Cortex of kidney (tissue), 1 donor: ENCODE measurements around the gene DENND1B.
"Not testable (repeated sequence)": the region's sequence is repeated elsewhere in the genome, so short reads cannot be mapped to it uniquely, and the experiment has no call there.

ENCODE experiments used
- DNase-seq: peaks from one replicate; lab custom pipeline; 2025; lab: John Stamatoyannopoulos, UW

DENND1B gene

DNA sequence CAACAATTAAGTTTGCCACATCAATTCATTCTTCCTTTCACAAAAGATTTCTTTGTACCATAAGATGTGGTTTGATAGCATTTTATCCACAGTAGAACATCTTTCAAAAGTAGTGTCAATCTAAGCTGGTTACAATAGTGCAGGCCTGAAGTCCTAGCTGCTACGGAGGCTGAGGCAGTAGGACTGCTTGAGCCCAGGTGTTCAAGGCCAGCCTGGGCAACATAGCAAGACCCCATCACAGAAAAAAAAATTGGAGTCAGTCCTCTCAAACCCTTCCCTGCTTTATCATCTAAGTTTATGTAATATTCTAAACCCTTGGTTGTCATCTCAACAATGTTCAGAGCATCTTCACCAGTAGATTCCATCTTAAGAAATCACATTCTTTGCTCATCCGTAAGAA is 31.7 kb downstream of the DENND1B start:
- no peak for DNase-seq

- DNase-seq = no peak
Measured at GRCh38 chr1:197740992-197741391, 34.3 kb downstream of the DENND1B start.

- DNase-seq = no peak
Measured at GRCh38 chr1:197738927-197739326, 36.4 kb downstream of the DENND1B start.

GRCh38 chr1:197737916-197738315 is 37.4 kb downstream of the DENND1B start:
- no peak for DNase-seq

GRCh38 chr1:197736685-197737084 is 38.6 kb downstream of the DENND1B start:
- DNase-seq = no peak

DNA sequence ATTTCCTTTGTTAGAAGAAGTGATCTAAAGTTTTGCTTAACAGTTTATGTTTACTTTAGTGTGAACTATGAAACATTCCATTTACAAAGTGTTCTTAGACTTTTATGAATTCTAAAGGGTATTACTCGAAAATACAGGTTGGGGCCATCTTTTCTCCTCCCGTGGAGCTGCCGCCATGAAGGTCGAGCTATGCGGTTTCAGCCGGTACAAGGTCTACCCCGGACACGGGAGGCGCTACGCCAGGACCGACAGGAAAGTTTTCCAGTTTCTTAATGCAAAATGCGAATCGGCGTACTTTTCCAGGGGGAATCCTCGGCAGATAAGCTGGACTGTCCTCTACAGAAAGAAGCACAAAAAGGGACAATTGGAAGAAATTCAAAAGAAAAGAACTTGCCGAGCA is 39.8 kb downstream of the DENND1B start:
- no peak for DNase-seq

DNA sequence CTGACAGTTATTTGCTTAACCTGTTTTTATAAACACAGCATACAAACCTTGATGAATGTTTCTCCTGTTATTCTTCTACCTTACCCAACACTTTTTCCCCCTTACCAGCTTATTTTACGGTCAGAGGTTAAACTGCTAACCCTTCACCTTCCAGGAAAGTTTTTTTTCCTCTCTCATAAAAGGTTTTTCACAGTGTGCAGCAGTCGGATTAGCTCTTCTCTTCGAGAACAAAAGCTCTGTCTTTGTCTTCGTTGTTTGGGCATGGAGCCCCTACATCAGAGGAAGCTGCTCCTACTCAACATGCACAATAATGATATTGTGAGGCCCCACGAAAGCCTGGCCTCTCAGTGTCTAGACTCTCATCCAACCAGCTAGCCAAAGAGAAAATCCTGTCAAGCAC is 42.0 kb downstream of the DENND1B start:
- DNase-seq = no peak

- DNase-seq = no peak
Measured at GRCh38 chr1:197732187-197732586, 43.1 kb downstream of the DENND1B start.

DNA sequence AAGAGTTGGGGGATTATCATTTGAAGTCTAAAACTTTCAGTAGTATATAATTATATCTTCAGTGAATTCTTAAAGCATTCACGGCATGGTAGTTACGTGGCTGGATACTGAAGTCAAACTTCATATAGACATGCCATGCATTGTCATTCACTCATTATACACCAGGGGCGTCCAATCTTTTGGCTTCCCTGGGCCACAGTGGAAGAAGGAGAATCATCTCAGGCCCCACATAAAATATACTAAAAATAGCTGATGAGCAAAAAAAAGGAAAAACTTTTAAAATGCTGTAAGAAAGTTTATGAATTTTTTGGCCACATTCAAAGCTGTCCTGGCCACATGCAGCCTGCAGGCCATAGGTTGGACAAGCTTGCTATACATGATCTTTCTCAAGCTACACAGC is 43.8 kb downstream of the DENND1B start:
- no peak for DNase-seq

DNA sequence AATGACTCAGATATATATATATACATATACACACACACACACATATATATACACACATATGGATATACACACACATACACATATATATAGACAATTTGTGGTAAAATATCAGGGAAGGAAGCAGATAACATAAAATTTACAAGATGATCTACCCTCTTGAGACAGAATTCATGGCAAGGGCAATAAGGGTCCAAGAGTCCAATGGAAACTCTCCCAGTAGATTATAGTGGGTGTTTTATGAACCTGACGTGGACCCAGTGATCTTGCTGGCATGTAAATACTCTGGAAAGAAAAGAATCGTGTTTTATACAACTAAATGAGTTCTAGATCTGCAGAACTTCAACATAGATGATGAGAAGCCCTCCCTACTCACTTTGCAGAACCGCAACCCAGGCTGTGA is 49.3 kb downstream of the DENND1B start:
- no peak for DNase-seq

DNA sequence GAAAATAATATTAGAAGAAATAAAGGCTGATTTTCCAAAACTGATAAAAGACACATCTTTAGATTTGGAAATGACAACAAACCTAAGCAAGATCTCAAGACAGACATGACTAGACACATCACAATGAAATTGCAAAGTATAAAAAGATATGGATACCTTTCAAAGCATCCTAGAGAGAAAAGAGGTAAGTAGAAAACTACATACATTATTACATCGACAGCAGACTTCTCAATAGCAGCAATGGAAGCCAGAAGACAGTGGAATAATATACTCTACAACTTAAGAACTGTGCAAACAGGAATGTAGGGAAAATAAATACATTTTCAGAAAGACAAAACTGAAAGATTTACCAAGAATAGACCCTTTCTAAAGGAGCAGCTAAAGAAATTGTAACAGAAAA is 50.2 kb downstream of the DENND1B start:
- DNase-seq = no peak

DNA sequence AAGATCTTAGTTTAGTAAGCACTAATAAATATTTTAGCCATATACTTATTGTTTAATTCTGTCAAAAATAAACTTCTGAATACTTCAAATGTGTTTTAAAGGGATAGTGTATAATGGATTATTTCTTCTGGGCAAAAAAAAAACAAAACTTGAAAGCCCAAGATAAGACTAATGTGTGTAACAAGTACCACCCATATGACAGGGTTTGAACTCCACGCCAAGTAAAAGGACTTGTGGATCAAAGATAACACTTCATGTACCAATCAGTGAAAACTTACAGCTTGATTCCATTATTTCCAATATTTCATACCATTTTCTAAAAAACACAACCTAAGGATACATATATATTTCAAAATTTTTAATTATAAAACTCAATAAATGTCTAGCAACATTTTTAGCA is 59.5 kb downstream of the DENND1B start:
- no peak for DNase-seq

DNA sequence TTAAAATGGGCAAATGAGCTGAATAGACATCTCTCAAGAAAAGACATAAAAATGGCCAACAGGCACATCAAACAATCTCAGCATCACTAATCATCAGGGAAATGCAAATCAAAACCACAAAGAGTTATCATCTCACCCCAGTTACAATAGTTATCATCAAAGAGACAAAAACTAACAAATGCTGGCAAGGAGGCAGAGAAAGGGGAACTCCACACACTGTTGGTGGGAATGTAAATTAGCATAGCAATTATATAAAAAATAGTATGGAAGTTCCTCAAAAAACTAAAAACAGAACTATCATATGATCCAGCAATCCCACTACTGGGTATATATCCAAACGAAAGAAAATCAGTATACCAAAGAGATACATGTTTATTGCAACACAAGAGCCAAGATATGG is 68.7 kb downstream of the DENND1B start:
- DNase-seq = no peak

DNA sequence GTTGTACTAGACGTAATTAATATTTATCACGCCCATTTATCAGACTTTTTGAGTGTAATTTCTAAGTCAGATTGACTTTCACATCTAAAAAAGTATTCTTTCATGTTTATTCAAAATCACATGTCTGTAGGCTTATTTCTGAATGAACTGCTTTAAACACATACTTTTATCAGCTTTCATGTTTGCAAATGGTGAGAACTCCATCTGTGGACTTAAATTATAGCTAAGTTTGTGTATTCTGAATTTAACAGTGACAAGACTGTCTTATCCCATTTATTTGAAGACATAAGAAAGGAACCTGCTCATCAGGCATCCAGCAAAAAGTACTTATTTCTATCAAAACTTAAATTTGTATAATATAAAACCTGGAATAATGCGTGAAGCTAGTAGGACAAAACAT is 69.3 kb downstream of the DENND1B start:
- DNase-seq = no peak

GRCh38 chr1:197700688-197701087 is 74.6 kb downstream of the DENND1B start:
- not testable (repeated sequence) for DNase-seq

GRCh38 chr1:197696372-197696771 is 78.9 kb downstream of the DENND1B start:
- no peak for DNase-seq

- DNase-seq = no peak
Measured at GRCh38 chr1:197695961-197696360, 79.3 kb downstream of the DENND1B start.

GRCh38 chr1:197692965-197693364 is 82.3 kb downstream of the DENND1B start:
- DNase-seq = no peak

GRCh38 chr1:197691816-197692215 is 83.5 kb downstream of the DENND1B start:
- DNase-seq = no peak

DNA sequence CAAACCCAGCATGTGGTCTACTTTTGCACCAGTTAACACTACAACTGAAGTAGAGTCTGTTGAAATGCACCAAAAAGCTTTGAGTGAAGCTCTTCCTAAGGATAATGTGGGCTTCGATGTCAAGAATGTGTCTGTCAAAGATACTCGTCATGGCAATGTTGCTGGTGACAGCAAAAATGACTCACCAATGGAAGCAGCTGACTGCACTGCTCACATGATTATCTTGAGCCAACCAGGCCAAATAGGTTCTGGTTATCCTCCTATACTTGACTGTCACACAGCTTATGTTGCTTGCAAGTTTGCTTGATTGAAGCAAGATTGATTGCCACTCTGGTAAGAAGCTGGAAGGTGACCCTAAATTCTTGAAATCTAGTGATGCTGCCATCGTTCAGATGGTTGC is 85.2 kb downstream of the DENND1B start:
- DNase-seq = no peak

DNA sequence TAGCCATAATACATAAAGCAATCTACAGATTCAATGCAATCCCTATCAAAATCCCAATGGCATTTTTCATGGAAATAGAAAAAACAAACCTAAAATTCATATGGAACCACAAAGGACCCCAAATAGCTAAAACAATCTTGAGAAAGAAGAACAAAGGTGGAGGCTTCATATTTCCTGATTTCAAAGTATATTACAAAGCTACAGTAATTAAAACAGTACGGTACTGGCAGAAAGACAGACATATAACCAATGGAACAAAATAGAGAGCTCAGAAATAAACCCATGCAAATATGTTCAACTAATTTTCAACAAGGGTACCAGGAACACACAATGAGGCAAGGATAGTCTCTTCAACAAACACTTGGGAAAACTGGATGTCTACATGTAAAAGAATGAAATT is 87.0 kb downstream of the DENND1B start:
- no peak for DNase-seq

- no peak for DNase-seq
Measured at GRCh38 chr1:197686702-197687355, 88.5 kb downstream of the DENND1B start.

- DNase-seq = no peak
Measured at GRCh38 chr1:197686231-197686630, 89.0 kb downstream of the DENND1B start.

GRCh38 chr1:197685785-197686184 is 89.5 kb downstream of the DENND1B start:
- DNase-seq = no peak
